Endothelial cell of umbilical vein (primary cell): ENCODE measurements around the gene GLI3. TPM values are rescaled to one million over a fixed set of nuclear protein-coding genes. Genes with fewer than 3 reads are reported as not detected.

Experiments
- BruUV-seq: library from RNA; stranded (reverse); fragments of 400-500 nt; replicated peaks from 2 replicates; lab custom pipeline; 2021; lab: Mats Ljungman, UMichigan
- CTCF ChIA-PET: fragments of 300-600, 350-600 bp; sonication (Branson Sonifier 250); formaldehyde crosslinking; loops from one replicate; lab custom pipeline; 2021; ENCODE audit warnings: antibody characterized with exemption, inconsistent platforms; lab: Charles Lee
- POLR2A ChIA-PET: fragments of 300-600, 350-600 bp; sonication (Branson Sonifier 250); formaldehyde crosslinking; loops from one replicate; lab custom pipeline; 2021; ENCODE audit warnings: antibody characterized with exemption, inconsistent platforms; lab: Charles Lee
- DNase-seq: peaks from one replicate; pipeline ENCODE4 v3.0.0-alpha.2; 2011; ENCODE audit warnings: low read depth, low spot score
- FAIRE-seq: peaks from 2 replicates; lab custom pipeline; 2011; peaks lifted over from hg19 to GRCh38; lab: Jason Lieb, UNC
- H2AFZ ChIP-seq: 2 replicates; pipeline ENCODE4 v1.6.0; 2012; ENCODE audit warnings: low read depth, low read length, control low read depth, inconsistent platforms
- H3K27ac ChIP-seq: 2 replicates; pipeline ENCODE4 v1.5.1; 2011; ENCODE audit warnings: low read depth, mild to moderate bottlenecking, control low read depth, low read length, moderate library complexity; ENCODE audit not compliant: insufficient read depth
- H3K27me3 ChIP-seq, 2 experiments: 2 replicates each; pipeline versions ENCODE4 v1.6.0 to v1.6.1; 2011; ENCODE audit warnings: low read length in 2 of 2, mixed read lengths in 1 of 2; ENCODE audit not compliant: control insufficient read depth in 2 of 2, insufficient read depth in 2 of 2
- H3K36me3 ChIP-seq, 2 experiments: 2 replicates in 1 of 2; 3 replicates in 1 of 2; pipeline ENCODE4 v1.5.1; 2011; ENCODE audit warnings: low read length in 2 of 2, mild to moderate bottlenecking in 1 of 2, moderate library complexity in 1 of 2; ENCODE audit not compliant: control insufficient read depth in 2 of 2, insufficient read depth in 2 of 2; ENCODE audit errors: extremely low read depth in 1 of 2
- H3K4me1 ChIP-seq: 3 replicates; pipeline ENCODE4 v1.5.1; 2011; ENCODE audit warnings: mild to moderate bottlenecking, low read length; ENCODE audit not compliant: control insufficient read depth, insufficient read depth; ENCODE audit errors: extremely low read depth
- H3K4me2 ChIP-seq: 2 replicates; pipeline ENCODE4 v1.6.1; 2011; ENCODE audit warnings: low read length, control low read depth, mixed read lengths; ENCODE audit not compliant: insufficient read depth
- H3K4me3 ChIP-seq, 3 experiments: fragments of 200-600 bp in 1 of 3; sonication (generic), shearing (Covaris generic) in 1 of 3; replicated peaks in 1 of 3; 2 replicates each; pipeline ENCODE4 v1.5.1; 2011 to 2016; ENCODE audit warnings: control low read depth in 3 of 3, low read length in 3 of 3, mild to moderate bottlenecking in 2 of 3, inconsistent platforms in 1 of 3, low read depth in 1 of 3, moderate library complexity in 1 of 3; ENCODE audit not compliant: insufficient read depth in 1 of 3
- H3K79me2 ChIP-seq: 2 replicates; pipeline ENCODE4 v1.6.0; 2012; ENCODE audit warnings: low read length, inconsistent platforms; ENCODE audit not compliant: control insufficient read depth, insufficient read depth
- H3K9ac ChIP-seq: replicated peaks from 2 replicates; pipeline ENCODE3; 2011; ENCODE audit warnings: low read length, control low read depth; ENCODE audit not compliant: insufficient read depth; ENCODE audit errors: extremely low read depth
- H3K9me1 ChIP-seq: replicated peaks from 3 replicates; pipeline ENCODE4 v1.6.0; 2011; ENCODE audit warnings: mild to moderate bottlenecking, low read length; ENCODE audit not compliant: control insufficient read depth, insufficient read depth; ENCODE audit errors: extremely low read depth
- H3K9me3 ChIP-seq: replicated peaks from 2 replicates; pipeline ENCODE4 v1.5.1; 2012; ENCODE audit warnings: low read length, inconsistent platforms; ENCODE audit not compliant: control insufficient read depth, insufficient read depth
- H4K20me1 ChIP-seq: replicated peaks from 2 replicates; pipeline ENCODE3; 2011; ENCODE audit warnings: mild to moderate bottlenecking, low read length; ENCODE audit not compliant: control insufficient read depth, insufficient read depth; ENCODE audit errors: extremely low read depth
- CTCF ChIP-seq, 2 donors: IDR thresholded peaks; 1 replicate in 1 of 2; 2 replicates in 1 of 2; pipeline ENCODE4 v1.5.1; 2011; ENCODE audit warnings: low read length in 2 of 2, mild to moderate bottlenecking in 2 of 2, moderate library complexity in 2 of 2, control low read depth in 1 of 2, inconsistent platforms in 1 of 2, low read depth in 1 of 2; ENCODE audit not compliant: insufficient read depth in 1 of 2; ENCODE audit errors: extremely low read depth in 1 of 2
- EZH2 ChIP-seq: IDR thresholded peaks from 2 replicates; pipeline ENCODE4 v1.6.1; 2012; ENCODE audit warnings: borderline replicate concordance, low read depth, mild to moderate bottlenecking, moderate library complexity, low read length, inconsistent platforms; ENCODE audit not compliant: severe bottlenecking
- FOS ChIP-seq: IDR thresholded peaks from 2 replicates; pipeline ENCODE4 v1.6.1; 2011; ENCODE audit warnings: mild to moderate bottlenecking, low read length, moderate library complexity, borderline replicate concordance; ENCODE audit not compliant: insufficient read depth
- GATA2 ChIP-seq: IDR thresholded peaks from 2 replicates; pipeline ENCODE4 v1.7.0; 2011; ENCODE audit warnings: low read depth, mild to moderate bottlenecking, moderate library complexity, mixed read lengths, low read length; ENCODE audit not compliant: insufficient read length, insufficient read depth
- JUN ChIP-seq: IDR thresholded peaks from 2 replicates; pipeline ENCODE4 v1.6.1; 2011; ENCODE audit warnings: borderline replicate concordance, low read depth; ENCODE audit not compliant: insufficient read length, insufficient read depth
- MAX ChIP-seq: IDR thresholded peaks from 2 replicates; pipeline ENCODE4 v1.6.1; 2011; ENCODE audit not compliant: insufficient read depth, insufficient read length
- MYC ChIP-seq: IDR thresholded peaks from one replicate; pipeline ENCODE4 v1.6.1; 2011; ENCODE audit warnings: mild to moderate bottlenecking, low read depth, low read length
- POLR2A ChIP-seq: IDR thresholded peaks from 2 replicates; pipeline ENCODE4 v1.6.1; 2012; ENCODE audit warnings: low read depth, mild to moderate bottlenecking, control low read depth, low read length
- POLR2AphosphoS5 ChIP-seq: IDR thresholded peaks from 2 replicates; pipeline ENCODE4 v1.6.1; 2012; ENCODE audit warnings: low read depth, mild to moderate bottlenecking, control low read depth, low read length, moderate library complexity; ENCODE audit not compliant: insufficient read depth
- dilution Hi-C: fragments of 300-500 bp; cut with MboI; formaldehyde crosslinking; loops from one replicate; pipeline ENCODE4 v1.15.0; 2019; ENCODE audit warnings: low sequenced_read_pairs; ENCODE audit not compliant: extremely low pct_ligation_motif_present
- intact Hi-C: fragments of 100-400 bp; cut with micrococcal nuclease; formaldehyde crosslinking; loops from one replicate; pipeline ENCODE4 v1.10.0; 2022
- polyA plus RNA-seq, 4 experiments: library from polyadenylated mRNA; depleted of rRNA in 3 of 4; stranded (reverse) in 3 of 4; unstranded in 1 of 4; fragments of >200 nt; gene quantifications; 2 replicates each; pipeline versions ENCODE4 v1.2.1 to v1.2.3, GENCODE V29; 2011 to 2012; ENCODE audit warnings: missing spikeins in 1 of 4
- total RNA-seq: library from RNA; stranded (reverse); gene quantifications from 2 replicates; pipeline ENCODE4 v1.2.3, GENCODE V29; 2021

The GLI3 gene
- total and polyA plus RNA-seq, 2 donors (not counting 3 experiments of a cell fraction or from before 2014, with no cell fraction given) = 6.0 to 24.9 TPM

GRCh38 chr7:41964183-41964753 is 272.7 kb downstream of the GLI3 start:
- POLR2A ChIA-PET = no interaction called here
- H3K9me1 ChIP-seq = no peaks in the 10 kb centered on the region
- H4K20me1 ChIP-seq = no peaks in the 10 kb centered on the region
- no peak for TF ChIP-seq MAX
- no peak for TF ChIP-seq MYC
- TF ChIP-seq CTCF (IDR thresholded peaks at IDR 0.05; ENCODE audit: extremely low read depth in 1 of 2, insufficient read depth in 1 of 2, low read depth in 1 of 2, low read length in 2 of 2) = no peak
- no peak for TF ChIP-seq JUN
- TF ChIP-seq FOS = no peak
- TF ChIP-seq POLR2A = no peak
- no peak for TF ChIP-seq GATA2
- TF ChIP-seq POLR2AphosphoS5 = no peak
- TF ChIP-seq EZH2 = no peak
- FAIRE-seq (no peak), DNase-seq (no peak)
- H3K4me2 ChIP-seq = no peak overlapping the region
- peaks cover 2 to 15% of the 10 kb centered on the region in 2 experiments for H3K36me3 ChIP-seq
- H3K79me2 ChIP-seq = no peaks in the 10 kb centered on the region
- no TSS peak for BruUV-seq
- H3K9me3 ChIP-seq = no peaks in the 10 kb centered on the region
- H3K9ac ChIP-seq = no peak overlapping the region
- H3K27me3 ChIP-seq = no peaks in the 10 kb centered on the region
- no peak overlapping the region for H3K27ac ChIP-seq
- dilution Hi-C loops (no loop called here), intact Hi-C loops (no loop called here)
- no peak overlapping the region for H2AFZ ChIP-seq
- H3K4me3 ChIP-seq = no peak overlapping the region
- H3K4me1 ChIP-seq = no peaks in the 10 kb centered on the region
- CTCF ChIA-PET = interaction anchor here (0.7 to 2.9 kb wide), 2 partner anchors 21 to 24 kb away, joined by 3 to 9 read pairs; no protein-coding TSS in a partner anchor
